PFSK-1 (cell line): ENCODE results near the gene BMPR2.

Source experiments
- FOXP2 ChIP-seq: optimal IDR thresholded peaks from 2 replicates; pipeline ENCODE3; 2011; ENCODE audit warnings: borderline replicate concordance, control low read depth, inconsistent platforms; ENCODE audit not compliant: insufficient read depth; ENCODE audit errors: extremely low read length, extremely low read depth
- POLR2AphosphoS5 ChIP-seq: IDR thresholded peaks from 2 replicates; pipeline ENCODE4 v1.6.1; 2012; ENCODE audit warnings: low read depth, mild to moderate bottlenecking, control low read depth, low read length, moderate library complexity
- SIN3A ChIP-seq: IDR thresholded peaks from 2 replicates; pipeline ENCODE4 v1.6.1; 2012; ENCODE audit warnings: mild to moderate bottlenecking, low read length, moderate library complexity, borderline replicate concordance; ENCODE audit not compliant: insufficient read depth
- TAF1 ChIP-seq: IDR thresholded peaks from 2 replicates; pipeline ENCODE4 v1.6.1; 2012; ENCODE audit warnings: low read length, control low read depth, borderline replicate concordance; ENCODE audit not compliant: insufficient read depth
- TF ChIP-seq, protein P1 (sequence below), 2 experiments: IDR thresholded peaks; 2 replicates each; pipeline versions ENCODE4 v1.6.1 to v1.8.0; 2011 to 2012; ENCODE audit warnings: low read depth in 2 of 2, low read length in 2 of 2, control low read depth in 1 of 2, inconsistent platforms in 1 of 2, mild to moderate bottlenecking in 1 of 2, moderate library complexity in 1 of 2; ENCODE audit not compliant: insufficient read depth in 1 of 2

DNA sequence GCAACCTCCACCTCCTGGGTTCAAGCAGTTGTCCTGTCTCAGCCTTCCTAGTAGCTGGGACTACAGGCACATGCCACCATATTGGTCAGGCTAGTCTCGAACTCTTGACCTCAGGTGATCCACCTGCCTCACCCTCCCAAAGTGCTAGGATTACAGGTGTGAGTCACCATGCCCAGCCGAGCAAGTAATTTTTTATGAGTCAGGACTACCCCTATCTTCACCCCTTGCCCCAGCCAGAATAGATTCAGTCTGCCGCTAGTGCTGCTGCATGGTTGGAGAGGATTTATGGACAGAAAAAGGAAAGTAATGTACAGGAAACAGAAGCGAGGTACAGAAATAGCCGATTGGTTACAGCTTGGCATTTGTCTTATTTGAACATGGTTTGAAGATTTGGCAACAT lies 48.9 kb downstream of the BMPR2 start:
- TF ChIP-seq TAF1 (no peak), POLR2AphosphoS5 (no peak), SIN3A (no peak), FOXP2 (no peak)
- TF ChIP-seq, protein P1, sequence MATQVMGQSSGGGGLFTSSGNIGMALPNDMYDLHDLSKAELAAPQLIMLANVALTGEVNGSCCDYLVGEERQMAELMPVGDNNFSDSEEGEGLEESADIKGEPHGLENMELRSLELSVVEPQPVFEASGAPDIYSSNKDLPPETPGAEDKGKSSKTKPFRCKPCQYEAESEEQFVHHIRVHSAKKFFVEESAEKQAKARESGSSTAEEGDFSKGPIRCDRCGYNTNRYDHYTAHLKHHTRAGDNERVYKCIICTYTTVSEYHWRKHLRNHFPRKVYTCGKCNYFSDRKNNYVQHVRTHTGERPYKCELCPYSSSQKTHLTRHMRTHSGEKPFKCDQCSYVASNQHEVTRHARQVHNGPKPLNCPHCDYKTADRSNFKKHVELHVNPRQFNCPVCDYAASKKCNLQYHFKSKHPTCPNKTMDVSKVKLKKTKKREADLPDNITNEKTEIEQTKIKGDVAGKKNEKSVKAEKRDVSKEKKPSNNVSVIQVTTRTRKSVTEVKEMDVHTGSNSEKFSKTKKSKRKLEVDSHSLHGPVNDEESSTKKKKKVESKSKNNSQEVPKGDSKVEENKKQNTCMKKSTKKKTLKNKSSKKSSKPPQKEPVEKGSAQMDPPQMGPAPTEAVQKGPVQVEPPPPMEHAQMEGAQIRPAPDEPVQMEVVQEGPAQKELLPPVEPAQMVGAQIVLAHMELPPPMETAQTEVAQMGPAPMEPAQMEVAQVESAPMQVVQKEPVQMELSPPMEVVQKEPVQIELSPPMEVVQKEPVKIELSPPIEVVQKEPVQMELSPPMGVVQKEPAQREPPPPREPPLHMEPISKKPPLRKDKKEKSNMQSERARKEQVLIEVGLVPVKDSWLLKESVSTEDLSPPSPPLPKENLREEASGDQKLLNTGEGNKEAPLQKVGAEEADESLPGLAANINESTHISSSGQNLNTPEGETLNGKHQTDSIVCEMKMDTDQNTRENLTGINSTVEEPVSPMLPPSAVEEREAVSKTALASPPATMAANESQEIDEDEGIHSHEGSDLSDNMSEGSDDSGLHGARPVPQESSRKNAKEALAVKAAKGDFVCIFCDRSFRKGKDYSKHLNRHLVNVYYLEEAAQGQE (IDR thresholded peaks at IDR 0.05; ENCODE audit: insufficient read depth in 1 of 2, low read depth in 2 of 2, low read length in 2 of 2) = no peak
